ENCODE results near the gene LCN6.

DNA sequence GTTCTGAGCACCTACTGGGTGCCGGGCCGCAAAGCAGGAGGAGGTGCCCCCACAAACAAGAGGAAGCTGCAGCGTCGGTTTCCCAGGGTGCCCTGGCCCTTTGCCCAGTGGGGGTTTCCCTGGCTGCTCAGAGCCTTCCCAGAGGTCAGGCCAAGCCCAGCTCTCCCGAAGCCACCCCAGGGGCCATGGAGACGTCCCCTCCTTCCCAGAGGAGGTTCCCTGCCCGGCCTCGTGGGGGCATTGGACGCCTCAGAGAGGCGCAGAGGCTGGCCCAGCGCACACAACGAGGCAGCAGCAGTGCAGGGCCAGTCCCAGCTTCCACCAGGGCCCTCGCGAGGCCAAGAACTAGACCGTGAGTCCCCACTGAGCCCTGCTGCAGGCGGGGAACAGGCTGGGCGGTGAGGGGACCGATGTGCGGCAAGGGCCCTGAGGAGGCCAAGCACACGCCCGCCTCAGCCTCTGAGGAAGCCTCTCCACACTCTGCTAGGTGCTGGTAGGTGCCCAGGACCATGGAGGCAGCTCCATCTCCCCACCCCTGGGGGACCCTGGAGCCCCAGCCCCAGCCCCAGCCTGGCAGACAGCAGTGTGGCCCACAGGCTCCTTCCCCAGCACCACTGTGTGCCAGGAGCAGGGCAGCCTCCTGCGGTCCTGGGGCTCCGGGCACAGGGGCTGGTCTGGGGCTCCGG is 29.0 kb downstream of the LCN6 start:
- TF ChIP-seq EZH2 (optimal IDR thresholded peaks at IDR 0.05; ENCODE audit: low read depth, low read length) = no peak
- TF ChIP-seq, protein P1, sequence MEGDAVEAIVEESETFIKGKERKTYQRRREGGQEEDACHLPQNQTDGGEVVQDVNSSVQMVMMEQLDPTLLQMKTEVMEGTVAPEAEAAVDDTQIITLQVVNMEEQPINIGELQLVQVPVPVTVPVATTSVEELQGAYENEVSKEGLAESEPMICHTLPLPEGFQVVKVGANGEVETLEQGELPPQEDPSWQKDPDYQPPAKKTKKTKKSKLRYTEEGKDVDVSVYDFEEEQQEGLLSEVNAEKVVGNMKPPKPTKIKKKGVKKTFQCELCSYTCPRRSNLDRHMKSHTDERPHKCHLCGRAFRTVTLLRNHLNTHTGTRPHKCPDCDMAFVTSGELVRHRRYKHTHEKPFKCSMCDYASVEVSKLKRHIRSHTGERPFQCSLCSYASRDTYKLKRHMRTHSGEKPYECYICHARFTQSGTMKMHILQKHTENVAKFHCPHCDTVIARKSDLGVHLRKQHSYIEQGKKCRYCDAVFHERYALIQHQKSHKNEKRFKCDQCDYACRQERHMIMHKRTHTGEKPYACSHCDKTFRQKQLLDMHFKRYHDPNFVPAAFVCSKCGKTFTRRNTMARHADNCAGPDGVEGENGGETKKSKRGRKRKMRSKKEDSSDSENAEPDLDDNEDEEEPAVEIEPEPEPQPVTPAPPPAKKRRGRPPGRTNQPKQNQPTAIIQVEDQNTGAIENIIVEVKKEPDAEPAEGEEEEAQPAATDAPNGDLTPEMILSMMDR (IDR thresholded peaks at IDR 0.05; ENCODE audit: low read length) = no peak
